GM18526 (cell line): ENCODE data around the gene HTR1B.

Source experiments
- POLR2A ChIP-seq: IDR thresholded peaks from 3 replicates; pipeline ENCODE4 v1.6.1; 2011; ENCODE audit not compliant: insufficient read length; ENCODE audit errors: extremely low read depth

HTR1B gene

DNA sequence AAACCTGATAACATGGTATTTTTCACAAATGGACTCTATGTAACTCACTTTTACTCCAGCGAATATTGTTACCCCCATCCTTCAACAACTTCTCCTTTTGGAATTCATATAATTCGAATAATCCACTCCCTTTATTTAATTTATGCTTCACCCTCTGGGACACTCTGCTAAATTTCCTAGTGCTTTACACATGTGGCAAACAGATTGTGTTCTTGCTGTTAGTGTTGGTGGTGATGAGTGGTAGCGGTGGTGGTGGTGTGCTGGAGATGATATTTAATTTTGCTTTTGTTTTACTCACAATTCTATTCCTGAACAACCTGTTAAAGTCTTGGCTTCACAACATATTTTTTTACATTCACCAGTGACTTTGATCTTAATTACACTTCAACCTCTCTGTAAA lies 32.8 kb downstream of the HTR1B start:
- no peak for TF ChIP-seq POLR2A

DNA sequence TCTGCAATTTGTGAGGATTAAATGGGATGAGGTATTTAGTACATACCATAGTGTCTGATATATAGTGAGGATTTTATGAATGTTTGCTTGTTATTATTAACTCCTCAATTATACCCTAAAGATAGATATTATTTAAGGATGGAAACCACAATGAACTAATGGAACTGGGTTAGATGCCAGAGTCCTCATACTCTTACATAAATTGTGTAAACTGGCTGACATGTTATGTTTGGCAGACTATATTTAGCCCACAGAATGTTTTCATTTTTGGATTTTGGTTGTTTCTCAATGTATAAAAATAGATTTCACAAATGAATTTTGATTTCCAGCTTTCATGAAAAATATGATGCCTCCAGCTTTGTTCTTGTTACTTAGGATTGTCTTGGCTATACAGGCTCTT lies 37.6 kb downstream of the HTR1B start:
- no peak for TF ChIP-seq POLR2A

DNA sequence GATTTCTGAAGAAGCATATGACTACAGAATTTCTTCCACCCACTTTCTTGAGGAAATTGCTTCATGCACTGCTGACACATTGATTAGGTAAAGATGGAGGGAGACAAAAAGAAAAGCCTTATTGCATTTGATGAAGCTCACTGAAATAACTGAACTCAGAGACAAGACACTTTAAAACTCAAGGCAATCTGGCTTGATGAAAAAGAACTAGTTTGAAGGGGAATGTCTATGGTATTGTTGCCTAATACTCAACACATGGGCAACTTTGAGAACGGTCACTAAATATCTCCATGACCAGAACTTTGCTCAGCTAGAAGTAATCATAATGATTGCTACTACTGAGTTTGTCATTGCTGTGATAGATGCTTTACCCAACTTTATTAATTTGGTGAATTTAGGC lies 38.1 kb downstream of the HTR1B start:
- TF ChIP-seq POLR2A = no peak

DNA sequence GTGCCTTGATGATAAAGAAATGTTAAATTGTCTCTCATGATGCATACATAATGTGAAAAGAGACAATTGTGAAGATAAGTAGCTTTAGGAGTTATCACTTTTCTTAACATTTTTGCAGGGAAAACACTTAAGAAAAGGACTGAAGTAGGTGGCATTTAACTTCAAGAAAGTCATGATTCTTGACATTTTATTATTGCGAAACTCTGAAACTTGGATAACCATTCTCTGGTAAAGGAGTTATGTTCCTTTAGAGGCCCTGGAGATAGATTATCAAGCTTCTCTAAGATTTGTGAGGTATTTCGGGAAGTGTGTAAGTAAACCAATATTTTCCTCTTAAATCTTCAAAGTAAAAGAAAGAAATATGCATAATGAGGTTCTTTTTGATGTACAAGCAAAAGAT lies 38.5 kb downstream of the HTR1B start:
- TF ChIP-seq POLR2A = no peak

DNA sequence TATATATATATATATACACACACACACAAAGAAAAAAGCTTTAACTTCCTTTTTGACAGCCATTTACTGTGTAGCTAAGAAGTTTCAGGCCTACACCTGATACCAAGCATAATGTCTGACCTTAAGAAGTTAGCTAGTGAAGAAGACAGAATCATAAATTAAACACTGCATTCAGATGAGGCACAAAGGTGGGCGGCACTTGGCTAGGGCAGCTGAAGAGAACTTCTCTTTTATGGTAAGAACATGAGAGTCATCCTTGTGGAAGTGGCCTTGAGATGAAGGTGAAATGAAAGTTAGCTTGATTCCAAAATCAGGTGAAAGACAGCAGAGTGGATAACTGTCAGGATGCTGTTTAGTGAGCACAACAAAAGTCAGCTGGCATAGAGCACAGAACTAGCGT lies 46.5 kb downstream of the HTR1B start:
- TF ChIP-seq POLR2A = no peak

DNA sequence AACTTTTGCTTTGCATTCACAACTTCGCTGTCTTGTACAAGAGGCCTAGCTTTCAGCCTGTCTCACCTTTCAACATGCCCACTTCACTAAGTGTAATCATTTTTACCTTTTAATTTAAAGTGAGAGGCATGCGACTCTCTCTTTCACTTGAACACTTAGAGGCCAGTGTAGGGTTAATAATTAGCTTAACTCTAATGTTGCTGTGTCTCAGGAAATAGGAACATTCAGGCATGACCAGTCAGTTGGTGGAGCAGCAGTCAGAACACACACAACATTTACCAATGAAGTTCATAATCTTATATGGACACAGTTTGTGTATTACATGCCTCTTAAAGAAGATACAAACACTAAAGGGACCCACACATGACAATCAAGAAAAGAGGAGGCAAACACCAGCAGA lies 47.6 kb downstream of the HTR1B start:
- no peak for TF ChIP-seq POLR2A
